HepG2 (cell line): Measurements from ENCODE around the gene BAIAP2L1. TPM values are rescaled to one million over a fixed set of nuclear protein-coding genes. Genes with fewer than 3 reads are reported as not detected.

ENCODE experiments used
- ATAC-seq: fragments of 200-7000 bp; cut with Tn5 transposase; 3 replicates; pipeline ENCODE4 v1.9.1; 2020; ENCODE audit warnings: mild to moderate bottlenecking, moderate library complexity
- BruUV-seq: library from RNA; stranded (reverse); fragments of 400-500 nt; replicated peaks from 2 replicates; lab custom pipeline; 2021; lab: Mats Ljungman, UMichigan
- CTCF ChIA-PET: fragments of 300-600 bp; formaldehyde crosslinking; extraction: SDS; loops from one replicate; lab custom pipeline; 2021; ENCODE audit warnings: low total read pairs, inconsistent platforms, low intra/inter-chr PET ratio; lab: Yijun Ruan, JAX
- POLR2A ChIA-PET: fragments of 350-600 bp; sonication (Branson Sonifier 250); formaldehyde crosslinking; loops from one replicate; lab custom pipeline; 2020; ENCODE audit warnings: antibody characterized with exemption, inconsistent platforms; lab: Yijun Ruan, JAX
- DNase-seq: peaks from one replicate; pipeline ENCODE4 v3.0.0-alpha.2; 2015; ENCODE audit warnings: low spot score
- FAIRE-seq: peaks from 3 replicates; lab custom pipeline; 2011; peaks lifted over from hg19 to GRCh38; lab: Jason Lieb, UNC
- H2AFZ ChIP-seq: one replicate; pipeline ENCODE4 v1.6.1; 2011; ENCODE audit warnings: low read length, inconsistent platforms
- H3K27ac ChIP-seq: fragments of 300-600 bp; 3 replicates; pipeline ENCODE4 v1.8.0; 2011; ENCODE audit warnings: mixed run types, mild to moderate bottlenecking, mixed read lengths, low read length, inconsistent platforms; ENCODE audit not compliant: insufficient read depth; ENCODE audit errors: extremely low read length
- H3K27me3 ChIP-seq, 2 experiments: fragments of 200-600 bp in 1 of 2; 2 replicates in 1 of 2; 3 replicates in 1 of 2; pipeline versions ENCODE4 v1.6.0 to v1.8.0; 2011; ENCODE audit warnings: low read length in 2 of 2, mild to moderate bottlenecking in 2 of 2, moderate library complexity in 2 of 2, inconsistent platforms in 1 of 2; ENCODE audit not compliant: insufficient read depth in 2 of 2, control insufficient read depth in 1 of 2
- H3K36me3 ChIP-seq, 2 experiments: fragments of 200-600 bp in 1 of 2; replicated peaks in 1 of 2; 2 replicates in 1 of 2; 3 replicates in 1 of 2; pipeline versions ENCODE4 v1.5.1 to v1.8.0; 2011; ENCODE audit warnings: low read length in 2 of 2, inconsistent platforms in 1 of 2; ENCODE audit not compliant: insufficient read depth in 2 of 2, control insufficient read depth in 1 of 2
- H3K4me1 ChIP-seq: 2 replicates; pipeline ENCODE4 v1.5.1; 2012; ENCODE audit warnings: low read length, inconsistent platforms; ENCODE audit not compliant: insufficient read depth
- H3K4me2 ChIP-seq: 2 replicates; pipeline ENCODE4 v1.6.0; 2011; ENCODE audit warnings: low read depth, low read length, inconsistent platforms
- H3K4me3 ChIP-seq, 3 experiments: fragments of 200-600 bp in 1 of 3; sonication (generic), shearing (Covaris generic) in 1 of 3; replicated peaks in 1 of 3; 2 replicates each; pipeline ENCODE4 v1.5.1; 2011 to 2016; ENCODE audit warnings: low read length in 3 of 3, inconsistent platforms in 2 of 3, low read depth in 2 of 3, mild to moderate bottlenecking in 2 of 3, control low read depth in 1 of 3, mixed read lengths in 1 of 3; ENCODE audit not compliant: insufficient read depth in 1 of 3
- H3K79me2 ChIP-seq: one replicate; pipeline ENCODE4 v1.6.1; 2011; ENCODE audit warnings: low read length, inconsistent platforms; ENCODE audit not compliant: insufficient read depth
- H3K9ac ChIP-seq: 2 replicates; pipeline ENCODE4 v1.6.0; 2011; ENCODE audit warnings: mild to moderate bottlenecking, low read depth, low read length, inconsistent platforms; ENCODE audit not compliant: insufficient read depth
- H3K9me3 ChIP-seq: 2 replicates; pipeline ENCODE4 v1.5.1; 2012; ENCODE audit warnings: mild to moderate bottlenecking, low read length
- H4K20me1 ChIP-seq: 2 replicates; pipeline ENCODE4 v1.6.0; 2011; ENCODE audit warnings: inconsistent platforms, mild to moderate bottlenecking, low read length, moderate library complexity; ENCODE audit not compliant: insufficient read depth
- ARID5B ChIP-seq: IDR thresholded peaks from 2 replicates; pipeline ENCODE4 v1.4.0; 2020; ENCODE audit warnings: mild to moderate bottlenecking, missing genetic modification reagents
- ATF7 ChIP-seq, 2 experiments: fragments of 450-650 bp in 1 of 2; sonication (generic) in 1 of 2; formaldehyde crosslinking in 1 of 2; IDR thresholded peaks; 2 replicates each; pipeline versions ENCODE4 v1.4.0 to v1.6.1; 2016 to 2020; ENCODE audit warnings: antibody characterized with exemption in 1 of 2, mild to moderate bottlenecking in 1 of 2, missing genetic modification reagents in 1 of 2
- SALL2 ChIP-seq: sonication (generic); formaldehyde crosslinking; IDR thresholded peaks from 2 replicates; pipeline ENCODE4 v1.8.1; 2023; ENCODE audit warnings: mild to moderate bottlenecking, missing genetic modification reagents, inconsistent platforms
- TSC22D2 ChIP-seq: sonication (generic); formaldehyde crosslinking; IDR thresholded peaks from 2 replicates; pipeline ENCODE4 v1.5.1; 2020; ENCODE audit warnings: missing genetic modification reagents, mild to moderate bottlenecking, borderline replicate concordance
- WGBS: methylation state at CpG from one replicate; pipeline ENCODE4 v1.1.6; 2017; ENCODE audit warnings: low lambda C conversion rate; 5-methylcytosine and 5-hydroxymethylcytosine counted together
- in situ Hi-C: cut with HindIII; loops from 2 replicates; pipeline ENCODE4 v1.10.0; 2017; ENCODE audit warnings: low pct_unique_long_range_greater_than_20kb; ENCODE audit not compliant: extremely low pct_ligation_motif_present
- intact Hi-C: fragments of 100-400 bp; cut with micrococcal nuclease; formaldehyde crosslinking; loops from one replicate; pipeline ENCODE4 v1.10.0; 2022; ENCODE audit not compliant: unreplicated experiment
- polyA plus RNA-seq, 8 experiments: library from polyadenylated mRNA; depleted of rRNA in 3 of 8; stranded (reverse) in 7 of 8; unstranded in 1 of 8; fragments of >200 nt; fragmentation: Illumina TruSeq in 4 of 8; extraction: Trizol in 4 of 8; gene quantifications; 2 replicates each; pipeline versions ENCODE4 v1.2.1 to v1.2.3, GENCODE V29; 2011 to 2016; ENCODE audit warnings: low read depth in 4 of 8, missing spikeins in 1 of 8, mixed read lengths in 1 of 8; ENCODE audit not compliant: insufficient read depth in 1 of 8
- total RNA-seq, 5 experiments: library from RNA; depleted of rRNA; stranded (reverse); fragments of >200 nt; fragmentation: Illumina TruSeq; extraction: Trizol; gene quantifications; 2 replicates each; pipeline ENCODE4 v1.2.3, GENCODE V29; 2016; ENCODE audit warnings: low read depth in 1 of 5
- TF ChIP-seq, protein P1 (sequence below): sonication (generic); formaldehyde crosslinking; IDR thresholded peaks from 2 replicates; pipeline ENCODE4 v1.9.0; 2021; ENCODE audit warnings: missing genetic modification reagents, mild to moderate bottlenecking, borderline replicate concordance
- TF ChIP-seq, protein P2 (sequence below): sonication (generic); formaldehyde crosslinking; IDR thresholded peaks from 2 replicates; pipeline ENCODE4 v1.5.1; 2020; ENCODE audit warnings: mild to moderate bottlenecking, missing genetic modification reagents, borderline replicate concordance

The BAIAP2L1 gene
- total and polyA plus RNA-seq, 2 of the 13 experiments (the other 11 are each of a cell fraction or from before 2014, with no cell fraction given): 13.0 to 21.5 TPM

- TF ChIP-seq, protein P1, sequence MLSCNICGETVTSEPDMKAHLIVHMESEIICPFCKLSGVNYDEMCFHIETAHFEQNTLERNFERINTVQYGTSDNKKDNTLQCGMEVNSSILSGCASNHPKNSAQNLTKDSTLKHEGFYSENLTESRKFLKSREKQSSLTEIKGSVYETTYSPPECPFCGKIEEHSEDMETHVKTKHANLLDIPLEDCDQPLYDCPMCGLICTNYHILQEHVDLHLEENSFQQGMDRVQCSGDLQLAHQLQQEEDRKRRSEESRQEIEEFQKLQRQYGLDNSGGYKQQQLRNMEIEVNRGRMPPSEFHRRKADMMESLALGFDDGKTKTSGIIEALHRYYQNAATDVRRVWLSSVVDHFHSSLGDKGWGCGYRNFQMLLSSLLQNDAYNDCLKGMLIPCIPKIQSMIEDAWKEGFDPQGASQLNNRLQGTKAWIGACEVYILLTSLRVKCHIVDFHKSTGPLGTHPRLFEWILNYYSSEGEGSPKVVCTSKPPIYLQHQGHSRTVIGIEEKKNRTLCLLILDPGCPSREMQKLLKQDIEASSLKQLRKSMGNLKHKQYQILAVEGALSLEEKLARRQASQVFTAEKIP: no peak
Observed at GRCh38 chr7:98315318-98315993, 85.4 kb downstream of the BAIAP2L1 start (continued).

DNA sequence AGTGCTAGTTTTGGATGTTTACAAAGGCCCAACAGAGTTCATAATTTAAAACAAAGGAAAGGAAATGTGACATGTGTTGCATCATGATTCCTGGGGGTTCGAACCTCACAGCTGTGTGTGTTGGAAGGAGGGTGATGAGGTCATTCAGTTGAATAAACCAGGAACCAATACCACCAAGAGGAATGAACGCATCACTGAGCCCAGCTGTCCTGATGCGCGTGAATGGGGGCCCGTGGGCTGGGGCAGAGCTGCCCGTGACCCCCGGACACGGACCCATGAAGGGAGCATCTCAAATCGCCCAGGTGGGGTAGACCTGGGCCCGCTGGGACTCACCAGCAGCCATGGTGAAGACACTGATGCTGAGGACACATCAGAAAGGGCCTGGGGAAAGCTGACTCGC lies 86.4 kb downstream of the BAIAP2L1 start:
- H3K4me2 ChIP-seq: no peak overlapping the region
- no peaks in the 10 kb centered on the region for H4K20me1 ChIP-seq
- in situ Hi-C loops: no loop called here
- H3K9ac ChIP-seq: no peak overlapping the region
- 93% methylated on average over 11 of the region's 11 CpGs for WGBS
- DNase-seq (no peak), FAIRE-seq (no peak), ATAC-seq (no peak)
- no peak overlapping the region for H2AFZ ChIP-seq
- H3K4me3 ChIP-seq: no peak overlapping the region
- BruUV-seq: no TSS peak
- intact Hi-C loops: no loop called here
- no peaks in the 10 kb centered on the region for H3K4me1 ChIP-seq
- no peaks in the 10 kb centered on the region for H3K9me3 ChIP-seq
- H3K27ac ChIP-seq: no peak overlapping the region
- peaks cover 17 to 22% of the 10 kb centered on the region in 2 experiments; a peak in 4 of 5 replicates for H3K36me3 ChIP-seq
- ChIA-PET CTCF (no interaction called here), POLR2A (no interaction called here)
- H3K27me3 ChIP-seq: no peaks in the 10 kb centered on the region
- H3K79me2 ChIP-seq: no peaks in the 10 kb centered on the region
- TF ChIP-seq ARID5B: no peak
- TF ChIP-seq, protein P2, sequence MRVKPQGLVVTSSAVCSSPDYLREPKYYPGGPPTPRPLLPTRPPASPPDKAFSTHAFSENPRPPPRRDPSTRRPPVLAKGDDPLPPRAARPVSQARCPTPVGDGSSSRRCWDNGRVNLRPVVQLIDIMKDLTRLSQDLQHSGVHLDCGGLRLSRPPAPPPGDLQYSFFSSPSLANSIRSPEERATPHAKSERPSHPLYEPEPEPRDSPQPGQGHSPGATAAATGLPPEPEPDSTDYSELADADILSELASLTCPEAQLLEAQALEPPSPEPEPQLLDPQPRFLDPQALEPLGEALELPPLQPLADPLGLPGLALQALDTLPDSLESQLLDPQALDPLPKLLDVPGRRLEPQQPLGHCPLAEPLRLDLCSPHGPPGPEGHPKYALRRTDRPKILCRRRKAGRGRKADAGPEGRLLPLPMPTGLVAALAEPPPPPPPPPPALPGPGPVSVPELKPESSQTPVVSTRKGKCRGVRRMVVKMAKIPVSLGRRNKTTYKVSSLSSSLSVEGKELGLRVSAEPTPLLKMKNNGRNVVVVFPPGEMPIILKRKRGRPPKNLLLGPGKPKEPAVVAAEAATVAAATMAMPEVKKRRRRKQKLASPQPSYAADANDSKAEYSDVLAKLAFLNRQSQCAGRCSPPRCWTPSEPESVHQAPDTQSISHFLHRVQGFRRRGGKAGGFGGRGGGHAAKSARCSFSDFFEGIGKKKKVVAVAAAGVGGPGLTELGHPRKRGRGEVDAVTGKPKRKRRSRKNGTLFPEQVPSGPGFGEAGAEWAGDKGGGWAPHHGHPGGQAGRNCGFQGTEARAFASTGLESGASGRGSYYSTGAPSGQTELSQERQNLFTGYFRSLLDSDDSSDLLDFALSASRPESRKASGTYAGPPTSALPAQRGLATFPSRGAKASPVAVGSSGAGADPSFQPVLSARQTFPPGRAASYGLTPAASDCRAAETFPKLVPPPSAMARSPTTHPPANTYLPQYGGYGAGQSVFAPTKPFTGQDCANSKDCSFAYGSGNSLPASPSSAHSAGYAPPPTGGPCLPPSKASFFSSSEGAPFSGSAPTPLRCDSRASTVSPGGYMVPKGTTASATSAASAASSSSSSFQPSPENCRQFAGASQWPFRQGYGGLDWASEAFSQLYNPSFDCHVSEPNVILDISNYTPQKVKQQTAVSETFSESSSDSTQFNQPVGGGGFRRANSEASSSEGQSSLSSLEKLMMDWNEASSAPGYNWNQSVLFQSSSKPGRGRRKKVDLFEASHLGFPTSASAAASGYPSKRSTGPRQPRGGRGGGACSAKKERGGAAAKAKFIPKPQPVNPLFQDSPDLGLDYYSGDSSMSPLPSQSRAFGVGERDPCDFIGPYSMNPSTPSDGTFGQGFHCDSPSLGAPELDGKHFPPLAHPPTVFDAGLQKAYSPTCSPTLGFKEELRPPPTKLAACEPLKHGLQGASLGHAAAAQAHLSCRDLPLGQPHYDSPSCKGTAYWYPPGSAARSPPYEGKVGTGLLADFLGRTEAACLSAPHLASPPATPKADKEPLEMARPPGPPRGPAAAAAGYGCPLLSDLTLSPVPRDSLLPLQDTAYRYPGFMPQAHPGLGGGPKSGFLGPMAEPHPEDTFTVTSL (CRISPR knock-in tag): no peak
- no peak for TF ChIP-seq SALL2 (CRISPR knock-in tag)
- peak; percentile 63 for TF ChIP-seq ATF7 (IDR thresholded peaks at IDR 0.05)
- TF ChIP-seq ATF7 (CRISPR knock-in tag; IDR thresholded peaks at IDR 0.05): no peak
- TF ChIP-seq TSC22D2 (CRISPR knock-in tag): no peak
